Transverse colon (tissue), 4 donors: Measurements from ENCODE around the gene PITX1. TPM values are rescaled to one million over a fixed set of nuclear protein-coding genes. Genes with fewer than 3 reads are reported as not detected.

Experiments
- DNase-seq: peaks from one replicate; pipeline ENCODE4 v3.0.0-alpha.2; 2019
- H3K27ac ChIP-seq, 4 donors: fragments of 200-600 bp; sonication (generic); 2 replicates each; pipeline ENCODE4 v1.5.1; 2016 to 2018; ENCODE audit warnings: inconsistent platforms in 4 of 4
- H3K27me3 ChIP-seq: fragments of 200-600 bp; sonication (generic); 2 replicates; pipeline ENCODE4 v1.5.1; 2017; ENCODE audit warnings: inconsistent platforms
- H3K36me3 ChIP-seq, 4 donors: fragments of 200-600 bp; sonication (generic); 2 replicates each; pipeline ENCODE4 v1.5.1; 2017 to 2019; ENCODE audit warnings: inconsistent platforms in 4 of 4
- H3K4me1 ChIP-seq, 4 donors: fragments of 200-600 bp; sonication (generic); 2 replicates each; pipeline ENCODE4 v1.5.1; 2017 to 2020; ENCODE audit warnings: inconsistent platforms in 4 of 4
- H3K4me3 ChIP-seq, 4 donors: fragments of 200-600 bp; sonication (generic); 1 replicate in 1 of 4; 2 replicates in 3 of 4; pipeline versions ENCODE4 v1.5.1 to v1.6.1; 2017 to 2019; ENCODE audit warnings: inconsistent platforms in 4 of 4
- H3K9me3 ChIP-seq, 2 donors: fragments of 200-600 bp; sonication (generic); 2 replicates each; pipeline ENCODE4 v1.5.1; 2017 to 2019; ENCODE audit warnings: inconsistent platforms in 2 of 2
- EP300 ChIP-seq: sonication (generic); formaldehyde crosslinking; IDR thresholded peaks from one replicate; pipeline ENCODE4 v1.6.1; 2017; ENCODE audit warnings: antibody characterized with exemption, low read depth
- POLR2A ChIP-seq: fragments of 450-650 bp; IDR thresholded peaks from one replicate; pipeline ENCODE4 v1.6.1; 2016; ENCODE audit warnings: antibody characterized with exemption, mild to moderate bottlenecking, moderate library complexity
- POLR2AphosphoS5 ChIP-seq, 3 donors: sonication (generic); formaldehyde crosslinking; IDR thresholded peaks; one replicate each; pipeline ENCODE4 v1.6.1; 2016; ENCODE audit warnings: antibody characterized with exemption in 3 of 3
- WGBS, 2 donors: methylation state at CpG; one replicate each; pipeline ENCODE4 v1.1.5; 2018; ENCODE audit warnings: low coverage in 1 of 2; 5-methylcytosine and 5-hydroxymethylcytosine counted together
- in situ Hi-C, 4 donors: fragments of 200-750 bp; cut with MboI; loops; one replicate each; pipeline versions ENCODE4 v1.15.0 to v1.15.1; 2017; ENCODE audit warnings: low sequenced_read_pairs in 3 of 4, low pct_ligation_motif_present in 1 of 4, low pct_unique_long_range_greater_than_20kb in 1 of 4
- intact Hi-C: fragments of 100-400 bp; cut with DNase I; formaldehyde crosslinking; loops from one replicate; pipeline ENCODE4 v1.15.1; 2023; ENCODE audit warnings: low total_unique reads
- total RNA-seq, 4 donors: library from RNA; depleted of rRNA; stranded (reverse); fragments of >200 nt; gene quantifications; one replicate each; pipeline ENCODE4 v1.1.0, GENCODE V29; 2016
- TF ChIP-seq, protein P1 (sequence below), 5 experiments: fragments of 200-600 bp in 3 of 5; fragments of 450-650 bp in 2 of 5; sonication (generic) in 3 of 5; IDR thresholded peaks; 1 replicate in 2 of 5; 2 replicates in 3 of 5; pipeline ENCODE4 v1.5.1; 2016 to 2017; ENCODE audit warnings: antibody characterized with exemption in 5 of 5, inconsistent platforms in 3 of 5, mild to moderate bottlenecking in 2 of 5, moderate library complexity in 1 of 5

The PITX1 gene
- total RNA-seq, 4 donors from 2014 or later = 3.7 to 13.9 (median 8.4) TPM

DNA sequence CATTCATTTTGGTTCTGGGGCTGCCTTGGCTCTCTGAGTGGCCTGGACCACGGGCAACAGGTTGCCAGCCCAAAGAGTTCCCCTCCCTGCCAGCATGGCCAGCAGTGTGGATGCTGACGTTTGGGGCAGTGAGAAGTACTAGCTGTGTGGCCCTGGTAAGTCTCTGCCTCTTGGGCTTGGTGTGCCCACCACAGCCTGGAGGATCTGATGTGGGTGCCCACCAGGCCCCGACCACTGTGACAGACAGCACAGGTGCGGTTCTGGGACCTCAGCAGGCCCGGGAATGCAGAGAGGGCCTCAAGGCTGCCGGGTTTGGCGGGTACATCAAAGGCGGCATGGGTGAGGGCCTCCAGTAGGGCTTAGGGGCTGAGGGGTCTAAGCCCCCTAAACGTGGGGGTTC is 33.6 kb upstream of the PITX1 start:
- in situ Hi-C loops = no loop called here
- intact Hi-C loops = no loop called here
- DNase-seq = no peak

DNA sequence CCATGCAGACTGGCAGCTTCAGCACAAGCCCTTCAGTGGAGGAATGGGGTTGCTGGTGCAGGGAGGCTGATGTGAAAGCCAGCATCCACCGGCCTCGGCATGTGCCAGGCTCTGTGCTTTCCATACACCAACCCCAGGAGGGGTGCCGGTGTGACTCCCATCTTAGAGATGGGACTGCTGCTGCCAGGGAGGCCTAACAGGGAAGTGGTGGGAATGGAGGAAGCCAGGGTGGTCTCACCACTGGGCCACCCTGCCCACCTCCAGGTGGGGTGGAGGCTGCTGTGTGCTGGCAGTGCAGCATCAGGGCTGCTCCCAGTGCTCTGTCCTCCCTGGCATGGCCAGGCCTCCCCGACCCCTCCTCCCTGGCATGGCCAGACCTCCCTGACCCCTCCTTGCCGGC is 32.8 kb upstream of the PITX1 start:
- in situ Hi-C loops = no loop called here
- H3K4me1 ChIP-seq = no peaks in the 10 kb centered on the region
- TF ChIP-seq POLR2A = no peak
- TF ChIP-seq, protein P1, sequence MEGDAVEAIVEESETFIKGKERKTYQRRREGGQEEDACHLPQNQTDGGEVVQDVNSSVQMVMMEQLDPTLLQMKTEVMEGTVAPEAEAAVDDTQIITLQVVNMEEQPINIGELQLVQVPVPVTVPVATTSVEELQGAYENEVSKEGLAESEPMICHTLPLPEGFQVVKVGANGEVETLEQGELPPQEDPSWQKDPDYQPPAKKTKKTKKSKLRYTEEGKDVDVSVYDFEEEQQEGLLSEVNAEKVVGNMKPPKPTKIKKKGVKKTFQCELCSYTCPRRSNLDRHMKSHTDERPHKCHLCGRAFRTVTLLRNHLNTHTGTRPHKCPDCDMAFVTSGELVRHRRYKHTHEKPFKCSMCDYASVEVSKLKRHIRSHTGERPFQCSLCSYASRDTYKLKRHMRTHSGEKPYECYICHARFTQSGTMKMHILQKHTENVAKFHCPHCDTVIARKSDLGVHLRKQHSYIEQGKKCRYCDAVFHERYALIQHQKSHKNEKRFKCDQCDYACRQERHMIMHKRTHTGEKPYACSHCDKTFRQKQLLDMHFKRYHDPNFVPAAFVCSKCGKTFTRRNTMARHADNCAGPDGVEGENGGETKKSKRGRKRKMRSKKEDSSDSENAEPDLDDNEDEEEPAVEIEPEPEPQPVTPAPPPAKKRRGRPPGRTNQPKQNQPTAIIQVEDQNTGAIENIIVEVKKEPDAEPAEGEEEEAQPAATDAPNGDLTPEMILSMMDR (IDR thresholded peaks at IDR 0.05) = no peak
- TF ChIP-seq POLR2AphosphoS5 (IDR thresholded peaks at IDR 0.05) = no peak
- no peak for TF ChIP-seq EP300
- no peaks in the 10 kb centered on the region for H3K27me3 ChIP-seq
- H3K4me3 ChIP-seq = no peak overlapping the region
- DNase-seq = no peak
- no peak overlapping the region for H3K27ac ChIP-seq
- H3K36me3 ChIP-seq = no peaks in the 10 kb centered on the region
- intact Hi-C loops = no loop called here
- H3K9me3 ChIP-seq = no peaks in the 10 kb centered on the region
- 63 to 88% methylated on average over 2 to 5 of the region's 5 CpGs for WGBS, 2 donors

More for the DNA sequence above, 33.6 kb upstream of the PITX1 start:
- H3K27me3 ChIP-seq = no peaks in the 10 kb centered on the region
- H3K27ac ChIP-seq = no peak overlapping the region
- TF ChIP-seq POLR2AphosphoS5 (IDR thresholded peaks at IDR 0.05) (no peak), EP300 (no peak), POLR2A (no peak)
- TF ChIP-seq, protein P1 (IDR thresholded peaks at IDR 0.05) = no peak
- no peaks in the 10 kb centered on the region for H3K36me3 ChIP-seq
- no peaks in the 10 kb centered on the region for H3K4me1 ChIP-seq
- WGBS, 2 donors = 72% methylated on average over 9 of the region's 9 CpGs; no CpG with 5 or more reads in 1 of the 2 donors
- H3K9me3 ChIP-seq = no peaks in the 10 kb centered on the region
- no peak overlapping the region for H3K4me3 ChIP-seq

DNA sequence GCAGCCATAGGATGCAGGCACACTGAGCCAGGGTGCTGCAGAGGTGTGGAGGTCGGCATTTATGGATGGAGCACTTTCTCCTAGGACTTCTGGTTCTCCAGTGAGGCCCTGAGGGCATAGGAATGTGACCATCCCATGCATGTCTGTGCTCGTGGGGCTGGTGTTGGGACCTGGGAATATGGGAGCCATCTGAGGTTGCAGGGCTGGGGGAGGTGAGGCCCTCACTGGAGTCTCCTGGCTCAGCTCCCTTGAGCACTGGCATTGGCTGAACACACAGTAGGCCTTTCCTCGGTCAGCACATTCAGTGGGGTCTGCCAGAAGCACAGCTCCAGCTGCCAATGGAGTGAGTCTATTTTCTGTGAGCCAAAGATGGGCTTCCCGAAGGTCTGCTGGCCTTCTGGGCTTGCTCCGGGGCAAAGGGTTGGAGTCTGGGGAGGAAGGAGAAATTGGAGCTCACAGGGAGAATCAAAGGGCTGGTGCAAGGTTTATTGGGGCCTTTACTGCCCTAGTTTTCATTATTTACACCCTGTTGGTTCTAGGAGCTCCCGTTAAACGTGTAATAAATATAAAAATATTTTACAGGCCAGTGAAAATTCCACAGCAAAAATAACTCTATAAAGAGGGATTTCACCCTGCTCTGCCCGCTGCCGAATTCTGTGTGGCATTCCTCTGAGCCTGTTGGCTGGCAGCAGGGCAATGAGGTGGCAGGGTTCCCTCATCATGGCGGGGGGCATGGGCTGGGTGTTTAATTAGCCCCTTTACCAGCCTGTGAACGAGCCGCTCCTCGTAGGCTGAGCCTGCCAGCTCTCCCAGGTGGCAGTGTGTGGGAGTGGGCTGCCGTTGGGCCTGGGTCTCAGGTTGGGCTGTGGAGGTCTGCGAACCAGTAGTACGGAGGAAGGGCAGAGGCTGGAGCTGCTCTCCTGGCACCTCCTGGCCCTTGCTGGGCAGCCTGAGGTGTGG is 31.6 kb upstream of the PITX1 start:
- intact Hi-C loops = no loop called here
- Histone ChIP-seq H3K4me1 (no peaks in the 10 kb centered on the region), H3K36me3 (no peaks in the 10 kb centered on the region), H3K27ac (no peak overlapping the region), H3K9me3 (no peaks in the 10 kb centered on the region), H3K27me3 (no peaks in the 10 kb centered on the region), H3K4me3 (no peak overlapping the region)
- 72% methylated on average over 16 of the region's 16 CpGs; no CpG with 5 or more reads in 1 of the 2 donors for WGBS, 2 donors
- no peak for DNase-seq
- no peak for TF ChIP-seq EP300
- TF ChIP-seq POLR2AphosphoS5 (IDR thresholded peaks at IDR 0.05) = no peak
- no peak for TF ChIP-seq POLR2A
- TF ChIP-seq, protein P1 (IDR thresholded peaks at IDR 0.05) = no peak
- in situ Hi-C loops = no loop called here

DNA sequence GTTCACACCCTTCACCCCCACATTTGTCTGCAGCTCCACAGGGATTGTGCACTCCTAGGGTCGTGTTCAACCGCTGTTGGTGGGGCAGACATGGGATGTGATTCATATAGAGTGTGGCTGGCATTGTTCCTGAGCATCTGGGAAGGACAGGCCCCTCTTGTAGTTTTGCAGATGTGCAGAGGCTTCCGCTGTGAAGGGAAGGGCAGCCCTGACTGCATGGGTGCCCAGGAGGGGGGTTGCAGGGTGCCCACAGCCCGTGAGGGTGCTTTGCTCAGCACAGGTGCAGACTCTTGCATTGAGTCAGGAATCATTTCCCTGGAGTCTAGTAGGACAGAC is 30.2 kb upstream of the PITX1 start:
- Histone ChIP-seq H3K27me3 (no peaks in the 10 kb centered on the region), H3K4me1 (no peaks in the 10 kb centered on the region), H3K36me3 (no peaks in the 10 kb centered on the region), H3K9me3 (no peaks in the 10 kb centered on the region), H3K4me3 (no peak overlapping the region), H3K27ac (no peak overlapping the region)
- in situ Hi-C loops = no loop called here
- TF ChIP-seq POLR2AphosphoS5 (IDR thresholded peaks at IDR 0.05) (no peak), EP300 (no peak), POLR2A (no peak)
- TF ChIP-seq, protein P1 (IDR thresholded peaks at IDR 0.05) = no peak
- intact Hi-C loops = no loop called here
- 63% methylated on average over 4 of the region's 4 CpGs; no CpG with 5 or more reads in 1 of the 2 donors for WGBS, 2 donors
- DNase-seq = no peak
